GM12874 (cell line): ENCODE measurements around the gene UBE2E3.

Experiments used
- TF ChIP-seq, protein P1 (sequence below): IDR thresholded peaks from 2 replicates; pipeline ENCODE4 v1.5.1; 2011; ENCODE audit warnings: low read depth, mild to moderate bottlenecking, control low read depth, low read length, moderate library complexity; ENCODE audit not compliant: insufficient read depth

Gene UBE2E3

DNA sequence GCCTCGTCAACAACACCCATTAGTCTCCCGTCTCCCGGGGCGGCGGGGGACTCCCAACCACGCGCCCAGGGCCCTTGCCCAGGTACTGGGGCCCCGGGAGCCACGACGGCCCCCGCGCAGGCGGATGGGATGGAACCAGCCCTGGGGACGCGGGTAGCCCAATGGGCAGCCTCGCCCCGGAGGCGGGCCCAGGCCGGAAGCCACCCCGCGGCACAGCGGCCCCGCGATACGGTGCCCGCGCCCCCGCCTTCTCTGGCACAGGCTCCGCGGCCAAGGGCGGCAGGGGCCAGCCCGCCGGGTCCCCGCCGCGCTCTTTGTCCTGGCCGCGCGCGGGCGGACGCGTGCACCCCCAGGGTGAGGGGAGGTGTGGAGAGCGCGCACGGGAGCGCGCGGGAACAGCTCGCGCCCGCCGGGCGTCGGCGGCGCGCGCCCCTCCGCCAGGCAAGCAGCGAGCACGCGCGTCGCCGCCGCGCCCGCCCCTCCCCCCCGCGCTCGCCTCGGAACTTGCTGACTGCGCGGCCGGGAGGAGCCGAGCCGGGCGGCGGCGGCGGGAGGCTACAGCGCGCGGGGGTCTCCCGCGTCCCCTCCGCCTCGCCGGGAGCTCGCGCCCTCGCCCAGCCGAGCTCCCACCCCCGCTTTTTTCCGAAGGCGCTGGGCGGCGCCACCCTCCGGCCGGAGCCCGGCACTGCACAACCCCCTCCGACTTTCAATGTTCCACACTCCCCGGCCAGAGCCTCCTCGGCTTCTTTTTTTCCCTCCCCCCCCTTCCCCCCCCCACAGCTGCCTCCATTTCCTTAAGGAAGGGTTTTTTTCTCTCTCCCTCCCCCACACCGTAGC, at the start of gene UBE2E3:
Gene UBE2E3, plus strand, starts transcription at position 500 of the 837 bp plus-strand sequence. CDS start 1,438 bp downstream, outside the sequence.
- TF ChIP-seq, protein P1, sequence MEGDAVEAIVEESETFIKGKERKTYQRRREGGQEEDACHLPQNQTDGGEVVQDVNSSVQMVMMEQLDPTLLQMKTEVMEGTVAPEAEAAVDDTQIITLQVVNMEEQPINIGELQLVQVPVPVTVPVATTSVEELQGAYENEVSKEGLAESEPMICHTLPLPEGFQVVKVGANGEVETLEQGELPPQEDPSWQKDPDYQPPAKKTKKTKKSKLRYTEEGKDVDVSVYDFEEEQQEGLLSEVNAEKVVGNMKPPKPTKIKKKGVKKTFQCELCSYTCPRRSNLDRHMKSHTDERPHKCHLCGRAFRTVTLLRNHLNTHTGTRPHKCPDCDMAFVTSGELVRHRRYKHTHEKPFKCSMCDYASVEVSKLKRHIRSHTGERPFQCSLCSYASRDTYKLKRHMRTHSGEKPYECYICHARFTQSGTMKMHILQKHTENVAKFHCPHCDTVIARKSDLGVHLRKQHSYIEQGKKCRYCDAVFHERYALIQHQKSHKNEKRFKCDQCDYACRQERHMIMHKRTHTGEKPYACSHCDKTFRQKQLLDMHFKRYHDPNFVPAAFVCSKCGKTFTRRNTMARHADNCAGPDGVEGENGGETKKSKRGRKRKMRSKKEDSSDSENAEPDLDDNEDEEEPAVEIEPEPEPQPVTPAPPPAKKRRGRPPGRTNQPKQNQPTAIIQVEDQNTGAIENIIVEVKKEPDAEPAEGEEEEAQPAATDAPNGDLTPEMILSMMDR = peak; percentile 87

DNA sequence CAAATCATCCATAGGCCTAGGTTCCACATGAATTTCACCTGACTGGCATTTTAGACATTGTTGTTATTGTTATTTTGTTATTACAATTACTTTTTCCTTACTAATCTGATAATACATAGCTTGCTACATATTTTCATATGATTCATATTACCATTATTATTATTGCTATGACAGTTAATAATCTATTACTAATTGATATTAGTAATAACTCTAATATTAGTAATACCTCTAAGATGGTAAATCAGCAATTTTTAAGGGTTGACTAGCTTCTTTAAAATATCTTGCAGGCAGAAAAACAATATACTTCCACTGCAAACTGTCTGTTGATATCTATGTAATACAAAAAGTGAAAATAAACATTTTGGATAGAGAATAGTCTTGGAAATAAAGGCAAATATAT, 48.6 kb upstream of the UBE2E3 start:
- TF ChIP-seq, protein P1 = no peak

DNA sequence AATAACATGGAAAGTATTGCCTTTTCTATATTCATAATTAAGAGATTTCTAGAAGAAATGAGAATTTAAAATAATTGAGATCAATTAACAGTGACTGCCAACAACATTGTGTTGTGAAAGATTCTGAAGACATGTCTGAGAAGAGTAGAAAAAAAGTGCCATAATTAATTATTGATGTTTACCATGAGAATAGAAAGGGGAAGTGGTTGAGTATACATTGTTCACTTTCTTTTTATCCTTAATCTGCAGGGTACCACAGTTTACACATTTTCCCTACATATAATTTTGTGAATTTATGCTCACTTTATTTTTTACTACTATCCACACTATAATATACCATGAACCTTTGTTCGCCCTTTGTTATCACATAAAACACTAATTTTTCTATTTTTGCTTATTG, 47.1 kb upstream of the UBE2E3 start:
- TF ChIP-seq, protein P1 = no peak

DNA sequence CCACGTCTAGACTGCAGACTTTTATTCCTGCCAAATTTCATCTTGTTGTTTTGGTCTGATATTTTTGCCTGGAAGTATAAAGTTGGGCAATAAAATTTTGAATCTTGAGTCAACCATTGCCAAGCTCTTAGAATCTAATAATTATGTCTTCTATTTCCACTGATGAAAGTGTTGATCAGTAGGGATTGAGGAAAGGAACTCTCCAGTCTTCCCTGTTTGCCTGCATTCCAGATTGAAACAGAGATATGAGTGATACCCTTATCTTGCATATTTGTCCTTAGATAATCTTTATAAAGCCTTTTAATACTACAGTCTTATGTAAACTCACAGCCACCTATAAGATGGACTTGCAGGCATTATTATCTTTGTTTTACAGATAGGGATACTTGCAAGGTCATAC, 45.5 kb upstream of the UBE2E3 start:
- TF ChIP-seq, protein P1 = no peak

DNA sequence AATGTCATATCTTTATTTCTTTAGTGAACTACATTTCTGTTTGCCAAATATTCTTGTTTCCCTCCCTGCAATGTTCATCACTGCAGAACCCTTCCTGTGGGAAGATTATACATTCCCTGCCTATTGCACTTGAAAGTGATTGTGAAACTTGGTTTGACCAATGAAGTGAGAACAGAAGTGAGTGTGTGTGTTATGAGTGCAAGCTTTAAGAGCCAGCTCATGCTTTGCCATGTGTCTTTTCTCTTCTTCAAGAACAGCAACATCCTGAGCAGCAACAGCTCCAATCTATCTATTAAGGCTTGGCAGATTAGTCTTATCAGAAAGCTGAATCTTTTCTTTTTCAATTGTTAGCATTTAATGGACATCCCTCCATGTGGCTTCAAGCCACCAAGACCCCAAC, 42.0 kb upstream of the UBE2E3 start:
- TF ChIP-seq, protein P1 = no peak

DNA sequence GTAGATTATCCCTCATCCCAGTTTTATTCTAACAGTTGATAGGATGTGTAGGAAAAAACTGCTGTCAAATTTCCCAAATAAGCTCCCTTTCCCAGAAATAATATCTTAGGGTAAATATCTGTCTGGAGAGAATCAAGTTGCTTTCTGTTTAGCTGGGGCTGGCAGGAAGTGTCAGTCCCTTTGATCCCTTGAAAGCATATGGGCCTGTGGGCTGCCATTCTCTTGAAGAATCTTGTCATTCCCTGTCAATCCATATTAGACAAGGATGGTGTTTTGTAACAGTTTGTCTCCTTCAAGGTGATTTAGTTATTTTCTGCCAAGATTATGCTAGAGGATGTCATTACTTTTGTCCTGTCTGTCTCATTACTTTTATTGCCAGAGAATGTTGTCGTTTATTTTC, 37.1 kb upstream of the UBE2E3 start:
- TF ChIP-seq, protein P1 = no peak

DNA sequence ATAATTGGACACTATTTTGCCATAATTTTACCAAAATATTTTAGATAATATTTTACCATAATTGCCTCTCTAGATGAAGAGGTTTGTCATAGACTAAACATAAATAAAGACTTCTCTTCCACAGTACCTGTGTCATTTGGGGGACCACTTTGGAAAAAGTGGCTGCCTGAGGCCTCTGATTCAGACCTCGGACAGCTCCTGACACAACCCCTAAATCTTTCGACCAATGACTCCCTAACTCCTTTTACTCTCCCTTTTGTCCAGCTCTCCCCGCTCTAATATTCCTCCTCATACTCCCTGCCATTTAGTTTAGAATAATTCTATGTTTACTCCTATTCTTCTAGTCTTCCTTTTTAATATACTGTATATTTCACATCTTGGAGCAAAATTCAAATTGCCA, 36.0 kb upstream of the UBE2E3 start:
- TF ChIP-seq, protein P1 = no peak
